Activated naive CD4-positive, alpha-beta T cell treated with anti-CD3 and anti-CD28 coated beads, Interleukin-2, amount 10 ng/mL, durations not matched to agents 7 days and 5 days (primary cell): Measurements from ENCODE around the gene AOC2.

Source experiments
- CTCF ChIA-PET: fragments of 350-600 bp; sonication (Branson Sonifier 250); formaldehyde crosslinking; loops from one replicate; lab custom pipeline; 2021; ENCODE audit warnings: antibody characterized with exemption; lab: Charles Lee
- DNase-seq: peaks from one replicate; pipeline ENCODE4 v3.0.0-alpha.2; 2020
- H3K27ac Mint-ChIP-seq: one replicate; pipeline ENCODE4 v1.8.0; 2021; ENCODE audit warnings: mild to moderate bottlenecking, moderate library complexity, mixed read lengths
- H3K27me3 Mint-ChIP-seq: one replicate; pipeline ENCODE4 v1.8.0; 2021; ENCODE audit warnings: mild to moderate bottlenecking, mixed read lengths
- H3K36me3 Mint-ChIP-seq: one replicate; pipeline ENCODE4 v1.8.0; 2021; ENCODE audit warnings: mixed read lengths
- H3K4me1 Mint-ChIP-seq: one replicate; pipeline ENCODE4 v1.8.0; 2021; ENCODE audit warnings: mixed read lengths
- H3K4me3 Mint-ChIP-seq: one replicate; pipeline ENCODE4 v1.8.0; 2021; ENCODE audit warnings: mild to moderate bottlenecking, moderate library complexity, mixed read lengths
- H3K9me3 Mint-ChIP-seq: one replicate; pipeline ENCODE4 v1.8.0; 2021; ENCODE audit warnings: mixed read lengths

AOC2 gene

DNA sequence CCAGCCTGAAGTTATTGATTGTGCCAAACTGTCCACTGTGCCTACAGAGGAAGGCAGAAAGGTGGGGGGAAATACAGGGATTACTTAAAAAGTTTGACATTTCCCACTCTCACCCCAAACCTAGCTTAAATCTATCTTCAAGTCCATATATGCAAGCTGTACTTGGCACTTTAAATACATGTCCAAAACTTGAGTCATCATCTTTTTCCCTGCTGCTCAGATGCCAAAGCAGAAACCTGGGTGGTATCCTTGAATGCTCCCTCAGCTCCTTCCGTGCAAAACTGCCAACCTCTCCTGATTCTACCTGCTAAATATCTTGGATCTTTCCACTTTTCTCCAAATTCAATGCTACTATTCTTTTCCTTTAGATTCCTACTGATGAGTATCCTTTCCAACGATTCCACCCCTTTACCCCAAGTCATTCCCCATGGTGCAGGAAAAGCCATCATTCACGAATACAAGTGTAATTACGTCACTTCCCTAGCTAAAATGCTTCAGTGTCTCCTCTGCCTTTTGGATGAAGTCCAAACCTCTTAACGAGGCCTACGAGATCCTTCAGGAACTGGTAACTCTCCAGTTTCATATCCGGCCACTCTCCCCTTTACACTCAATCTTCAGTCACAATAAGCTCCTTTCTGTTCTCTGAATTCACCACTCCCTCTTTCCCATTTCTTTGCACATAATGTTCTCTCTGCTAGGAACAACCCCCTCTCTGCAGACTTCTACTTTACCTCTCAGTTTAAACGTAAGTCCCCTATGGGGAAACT is 29.6 kb upstream of the AOC2 start:
- H3K9me3 Mint-ChIP-seq: no peaks in the 10 kb centered on the region

DNA sequence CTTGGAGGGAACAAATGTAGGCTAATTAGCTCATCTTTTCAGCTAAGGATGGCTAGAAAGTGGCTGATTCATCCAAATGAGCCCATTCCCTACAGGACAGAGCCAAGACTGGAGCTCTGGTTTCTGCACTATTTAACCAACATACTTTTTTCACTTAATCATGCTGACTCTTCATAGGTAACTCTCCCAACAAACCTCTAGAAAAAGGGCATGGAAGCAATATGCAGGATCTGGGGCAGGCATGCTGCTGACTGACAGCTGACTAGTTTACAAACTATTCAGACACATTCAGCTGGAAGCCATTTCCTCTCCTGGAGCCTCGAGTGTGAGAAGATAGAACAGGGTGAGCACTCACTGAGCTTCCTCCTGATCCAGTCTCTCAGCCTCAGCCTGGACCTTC is 26.5 kb upstream of the AOC2 start:
- Mint-ChIP-seq H3K9me3 (no peaks in the 10 kb centered on the region), H3K27me3 (no peaks in the 10 kb centered on the region), H3K36me3 (peaks cover 56% of the 10 kb centered on the region), H3K27ac (no peak overlapping the region), H3K4me3 (no peak overlapping the region), H3K4me1 (peaks cover 23% of the 10 kb centered on the region)
- no peak for DNase-seq
- CTCF ChIA-PET: interaction anchor here (0.5 to 1.7 kb wide), 3 partner anchors 54 to 671 kb away, joined by 3 to 5 read pairs (median 3); partner anchors contain the start of gene RPL27

More for the DNA sequence above, 29.6 kb upstream of the AOC2 start:
- H3K27me3 Mint-ChIP-seq: no peaks in the 10 kb centered on the region
- H3K36me3 Mint-ChIP-seq: peaks cover 56% of the 10 kb centered on the region
- no peak overlapping the region for H3K27ac Mint-ChIP-seq
- DNase-seq: no peak
- H3K4me3 Mint-ChIP-seq: no peak overlapping the region
- CTCF ChIA-PET: interaction anchor here (1.0 kb wide), 1 partner anchor 93 kb away, joined by 3 read pairs; no protein-coding TSS in a partner anchor
- H3K4me1 Mint-ChIP-seq: no peaks in the 10 kb centered on the region

DNA sequence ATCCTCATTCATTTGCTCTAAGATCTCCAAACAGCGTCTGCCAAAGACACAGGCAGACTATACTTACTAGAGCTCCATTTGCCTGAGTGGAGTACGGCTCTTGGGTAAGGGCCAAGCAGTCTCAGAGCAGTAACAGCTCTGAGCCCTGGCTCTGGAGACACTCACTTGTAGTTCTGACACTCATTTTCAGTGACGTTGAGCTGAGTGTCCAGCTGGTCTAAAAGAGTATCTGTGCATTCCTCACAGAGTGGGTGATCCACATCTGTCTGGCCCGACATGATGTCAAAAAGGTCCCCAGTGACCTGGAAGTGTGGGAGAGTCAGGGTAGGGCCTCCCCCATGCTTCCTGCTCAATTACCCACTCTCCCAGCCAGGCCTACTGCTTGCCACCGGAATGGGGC is 26.0 kb upstream of the AOC2 start:
- H3K9me3 Mint-ChIP-seq: no peaks in the 10 kb centered on the region
- H3K27me3 Mint-ChIP-seq: no peaks in the 10 kb centered on the region
- no peak for DNase-seq
- H3K4me1 Mint-ChIP-seq: peaks cover 27% of the 10 kb centered on the region
- CTCF ChIA-PET: interaction anchor here (0.7 to 2.7 kb wide), 3 partner anchors 9 to 180 kb away, joined by 3 to 10 read pairs (median 5); partner anchors contain the start of gene RPL27
- peaks cover 56% of the 10 kb centered on the region for H3K36me3 Mint-ChIP-seq
- no peak overlapping the region for H3K4me3 Mint-ChIP-seq
- no peak overlapping the region for H3K27ac Mint-ChIP-seq

DNA sequence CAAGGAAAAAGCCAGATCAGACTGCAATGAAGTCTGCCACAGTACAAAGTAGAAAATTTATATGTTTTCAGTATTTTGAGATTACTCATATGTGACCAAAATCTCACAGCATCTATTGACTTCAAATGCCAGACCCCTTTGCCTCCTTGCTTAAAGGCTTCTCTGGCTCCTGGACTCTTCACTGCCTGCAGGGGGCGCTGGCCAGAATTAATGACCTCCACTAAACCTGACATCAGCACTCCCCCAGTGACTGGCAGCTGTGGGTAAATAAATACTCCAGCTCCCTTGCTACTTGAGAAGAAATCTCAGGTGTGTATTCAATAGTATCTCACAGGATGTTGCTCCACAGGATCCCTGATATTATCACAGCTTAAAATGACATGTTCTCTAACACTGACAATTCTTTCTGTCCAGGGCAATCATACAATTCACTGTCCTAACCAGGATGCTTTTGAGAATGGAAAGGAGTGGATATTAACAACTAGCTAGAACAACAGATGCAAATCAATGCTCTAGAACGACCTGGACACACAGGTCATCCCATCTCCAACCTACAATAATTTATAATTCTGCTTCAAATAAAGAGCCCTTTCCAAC is 24.3 kb upstream of the AOC2 start:
- H3K4me3 Mint-ChIP-seq: no peak overlapping the region

DNA sequence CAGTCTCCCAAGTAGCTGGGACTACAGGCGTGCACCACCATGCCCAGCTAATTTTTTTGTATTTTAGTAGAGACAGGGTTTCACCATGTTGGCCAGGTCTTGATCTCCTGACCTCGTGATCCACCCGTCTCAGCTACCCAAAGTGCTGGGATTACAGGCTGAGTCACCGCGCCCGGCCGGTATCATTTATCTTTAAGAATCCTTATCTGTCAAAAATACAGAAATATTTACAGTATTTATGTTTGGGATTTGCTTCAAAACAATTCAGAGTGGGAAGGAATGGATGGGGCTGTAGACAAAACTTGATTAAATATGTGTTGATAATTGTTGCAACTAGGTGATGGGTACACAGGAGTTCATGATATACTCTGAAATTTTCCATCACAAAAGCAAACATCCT is 23.2 kb upstream of the AOC2 start:
- CTCF ChIA-PET: interaction anchor here (1.1 to 5.2 kb wide), 5 partner anchors 12 to 117 kb away, joined by 4 to 24 read pairs (median 9); partner anchors contain the start of gene PSME3
- no peak for DNase-seq
- Mint-ChIP-seq H3K4me3 (no peak overlapping the region), H3K4me1 (peaks cover 41% of the 10 kb centered on the region), H3K9me3 (no peaks in the 10 kb centered on the region), H3K27ac (no peak overlapping the region), H3K27me3 (no peaks in the 10 kb centered on the region), H3K36me3 (peaks cover 41% of the 10 kb centered on the region)

More for the DNA sequence above, 24.3 kb upstream of the AOC2 start:
- no peaks in the 10 kb centered on the region for H3K27me3 Mint-ChIP-seq
- H3K27ac Mint-ChIP-seq: no peak overlapping the region
- no peaks in the 10 kb centered on the region for H3K9me3 Mint-ChIP-seq
- peaks cover 39% of the 10 kb centered on the region for H3K4me1 Mint-ChIP-seq
- peak; percentile 80 for DNase-seq
- H3K36me3 Mint-ChIP-seq: peaks cover 50% of the 10 kb centered on the region
- CTCF ChIA-PET: interaction anchor here (0.6 to 2.7 kb wide), 9 partner anchors 11 to 279 kb away, joined by 3 to 10 read pairs (median 3); partner anchors contain the start of genes PSMC3IP, RPL27 and WNK4

DNA sequence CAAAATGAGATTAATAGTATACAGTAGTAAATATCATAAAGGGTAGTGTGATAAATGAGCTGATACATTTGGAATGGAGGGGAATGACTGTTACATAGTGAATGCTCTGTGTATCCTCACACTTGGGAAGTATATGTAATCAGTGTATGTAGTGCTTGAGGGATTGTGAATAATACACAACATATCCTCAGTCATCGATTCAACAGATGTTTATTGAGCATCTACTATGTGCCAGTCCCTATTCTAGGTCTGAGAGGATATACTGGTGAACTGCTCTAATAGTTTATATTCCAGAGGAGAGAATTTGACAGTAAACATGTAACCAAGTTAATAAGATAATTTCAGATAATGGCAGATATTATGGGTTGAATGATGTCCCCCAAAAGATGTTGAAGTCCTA is 16.9 kb upstream of the AOC2 start:
- H3K9me3 Mint-ChIP-seq: no peaks in the 10 kb centered on the region
- DNase-seq: no peak
- CTCF ChIA-PET: no interaction called here
- H3K4me3 Mint-ChIP-seq: no peak overlapping the region
- H3K36me3 Mint-ChIP-seq: peaks cover 5% of the 10 kb centered on the region
- H3K27me3 Mint-ChIP-seq: no peaks in the 10 kb centered on the region
- H3K27ac Mint-ChIP-seq: no peak overlapping the region
- peaks cover 30% of the 10 kb centered on the region for H3K4me1 Mint-ChIP-seq

DNA sequence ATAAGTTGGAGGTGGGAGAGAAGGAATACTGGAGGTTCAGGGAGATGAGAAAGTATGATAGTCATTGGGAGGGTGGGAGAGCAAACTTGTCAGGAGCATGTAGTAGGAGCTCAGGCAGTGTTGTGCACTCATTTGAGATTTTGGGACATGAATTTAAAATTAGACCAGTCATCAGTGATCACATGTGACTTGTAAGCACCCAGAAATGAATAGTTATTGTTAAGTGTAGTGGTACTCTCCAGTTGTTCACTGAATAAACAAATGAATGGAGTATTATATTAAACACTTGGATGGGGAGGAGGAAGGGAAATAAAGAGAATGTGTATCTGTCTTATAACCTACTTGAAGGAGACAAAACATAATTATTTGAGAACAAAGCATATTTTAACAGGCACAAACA is 13.4 kb upstream of the AOC2 start:
- Mint-ChIP-seq H3K27ac (no peak overlapping the region), H3K4me1 (peaks cover 27% of the 10 kb centered on the region), H3K9me3 (no peaks in the 10 kb centered on the region), H3K27me3 (peaks cover 4% of the 10 kb centered on the region), H3K36me3 (peaks cover 8% of the 10 kb centered on the region), H3K4me3 (no peak overlapping the region)
- CTCF ChIA-PET: interaction anchor here (2.4 kb wide), 1 partner anchor 98 kb away, joined by 5 read pairs; no protein-coding TSS in a partner anchor
- DNase-seq: no peak

DNA sequence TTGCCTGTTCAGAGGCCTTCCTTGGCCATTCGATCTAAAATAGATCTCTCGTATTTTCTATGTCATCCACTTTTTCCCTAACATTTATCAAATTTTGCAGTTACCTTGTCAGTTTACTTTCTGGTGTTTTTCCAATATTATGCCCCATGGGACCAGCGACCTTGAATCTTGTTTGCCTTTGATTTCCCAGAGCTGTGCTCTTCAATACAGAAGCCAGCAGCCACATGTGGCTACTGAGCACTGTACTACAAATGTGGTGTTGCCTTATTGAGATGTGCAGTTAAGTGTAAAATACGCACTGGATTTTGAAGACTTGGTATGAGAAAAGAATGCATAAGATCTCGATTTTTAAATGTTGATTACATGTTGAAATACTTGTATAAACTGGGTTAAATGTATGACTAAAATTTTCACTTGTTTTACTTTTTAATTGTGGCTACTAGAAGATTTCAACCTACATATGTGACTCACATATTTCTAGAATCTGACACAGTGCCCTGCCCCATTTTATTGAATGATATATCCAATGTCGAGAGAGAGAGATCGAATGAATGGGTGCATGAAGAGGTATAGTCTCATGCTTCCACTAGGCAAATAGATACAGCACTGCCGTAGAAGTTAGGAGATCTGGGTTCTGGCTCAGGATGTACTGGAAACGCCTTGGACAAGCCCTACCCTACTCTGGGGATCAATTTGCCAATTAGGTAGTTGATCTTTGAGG is 12.0 kb upstream of the AOC2 start:
- no peaks in the 10 kb centered on the region for H3K9me3 Mint-ChIP-seq
- H3K4me3 Mint-ChIP-seq: peak overlapping the region; percentile 91
- H3K27me3 Mint-ChIP-seq: peaks cover 4% of the 10 kb centered on the region
- H3K27ac Mint-ChIP-seq: peak overlapping the region; percentile 98
- no peak for DNase-seq
- H3K36me3 Mint-ChIP-seq: peaks cover 17% of the 10 kb centered on the region
- CTCF ChIA-PET: interaction anchor here (5.6 kb wide), 1 partner anchor 9 kb away, joined by 24 read pairs; the partner anchor contains the start of gene BECN1
- H3K4me1 Mint-ChIP-seq: peaks cover 28% of the 10 kb centered on the region

DNA sequence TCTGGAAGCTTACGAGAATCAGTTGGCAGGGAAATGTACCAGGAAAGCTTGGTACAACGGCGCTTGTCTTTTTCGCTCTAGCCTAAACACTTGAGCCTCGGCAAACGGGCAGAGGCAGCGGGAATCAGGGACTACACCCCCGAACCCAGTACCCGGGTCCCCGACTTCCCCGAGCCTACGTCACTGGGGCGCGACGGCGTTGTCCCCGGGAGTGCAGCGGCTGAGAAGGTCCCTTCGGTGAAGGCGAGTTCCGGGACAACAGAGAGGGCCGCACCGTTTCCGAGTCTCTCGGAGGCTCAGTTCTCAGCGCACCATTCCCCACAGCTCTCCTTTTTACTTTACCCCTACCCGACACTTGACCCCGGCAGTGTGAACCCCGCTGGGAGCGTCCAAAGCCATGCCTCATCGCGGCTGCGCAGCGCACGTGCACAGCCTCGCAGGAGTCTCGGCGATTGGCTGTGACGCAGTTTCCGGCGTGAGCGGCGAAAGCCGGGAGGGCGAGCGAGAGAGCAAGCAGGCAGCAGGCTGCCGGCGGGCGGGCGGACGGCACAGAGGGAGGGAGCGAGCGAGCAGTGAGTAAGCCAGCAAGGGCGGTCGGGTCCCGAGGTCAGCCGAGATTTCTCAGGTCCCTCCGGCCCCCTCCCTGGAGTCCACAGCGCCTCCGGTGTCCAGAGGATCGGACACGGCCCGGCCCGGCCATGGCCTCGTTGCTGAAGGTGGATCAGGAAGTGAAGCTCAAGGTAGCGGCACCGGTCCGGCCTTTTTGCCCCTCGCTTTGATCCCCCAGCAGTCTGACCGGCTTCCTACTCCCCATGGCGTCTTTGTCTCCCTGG is 11.2 kb upstream of the AOC2 start, which contains the start of gene PSME3:
Gene PSME3 (plus strand): TSS at position 464 of the 833 bp plus-strand sequence. CDS start 235 bp downstream, at position 699.
- DNase-seq: peak; percentile 94
- Mint-ChIP-seq H3K4me3 (peak within 1 kb of the TSS; percentile 91), H3K4me1 (peaks cover 28% of the 10 kb centered on the region), H3K27me3 (peaks cover 4% of the 10 kb centered on the region), H3K27ac (peak within 1 kb of the TSS; percentile 98), H3K36me3 (peaks cover 23% of the 10 kb centered on the region), H3K9me3 (no peaks in the 10 kb centered on the region)
- CTCF ChIA-PET: interaction anchor here (0.6 to 5.6 kb wide), 5 partner anchors 10 to 1285 kb away, joined by 3 to 24 read pairs (median 3); partner anchors contain the start of genes BECN1, PSMC3IP and RPL27

DNA sequence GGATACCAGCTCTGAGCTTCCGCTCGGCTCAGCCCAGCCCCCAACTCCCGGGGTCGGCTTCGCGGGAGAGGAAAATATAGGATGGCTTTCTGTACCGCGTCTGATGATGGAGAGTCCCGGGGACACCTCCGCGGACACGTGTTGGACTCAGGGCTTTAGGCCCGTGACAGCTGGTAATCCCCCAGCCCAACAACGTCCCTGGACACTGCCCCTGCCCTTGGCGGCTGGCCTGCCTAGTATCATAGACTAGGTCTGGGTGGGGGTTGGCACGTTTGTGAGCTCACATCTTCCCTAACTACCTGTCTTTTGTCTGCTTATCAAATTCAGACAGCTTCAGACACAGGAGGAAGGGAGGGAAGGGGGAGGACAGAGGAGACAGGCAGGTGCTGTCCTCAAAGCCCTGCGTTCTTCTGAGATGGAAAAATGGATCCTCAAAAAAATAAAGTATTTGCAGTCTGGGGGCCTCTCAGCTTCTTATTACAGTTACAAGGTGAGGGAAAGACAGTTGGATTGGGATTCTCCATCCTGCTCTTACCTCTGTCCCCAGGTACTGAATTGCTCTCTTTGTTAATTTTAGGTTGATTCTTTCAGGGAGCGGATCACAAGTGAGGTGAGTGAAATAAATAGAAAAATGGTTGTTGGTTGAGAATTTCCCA is 10.5 kb upstream of the AOC2 start:
- H3K27me3 Mint-ChIP-seq: peaks cover 4% of the 10 kb centered on the region
- H3K4me1 Mint-ChIP-seq: peaks cover 28% of the 10 kb centered on the region
- DNase-seq: no peak
- peaks cover 29% of the 10 kb centered on the region for H3K36me3 Mint-ChIP-seq
- peak overlapping the region; percentile 91 for H3K4me3 Mint-ChIP-seq
- peak overlapping the region; percentile 98 for H3K27ac Mint-ChIP-seq
- no peaks in the 10 kb centered on the region for H3K9me3 Mint-ChIP-seq
- CTCF ChIA-PET: interaction anchor here (0.6 to 5.6 kb wide), 7 partner anchors 10 to 1285 kb away, joined by 3 to 24 read pairs (median 3); partner anchors contain the start of genes BECN1, PSMC3IP and RPL27

DNA sequence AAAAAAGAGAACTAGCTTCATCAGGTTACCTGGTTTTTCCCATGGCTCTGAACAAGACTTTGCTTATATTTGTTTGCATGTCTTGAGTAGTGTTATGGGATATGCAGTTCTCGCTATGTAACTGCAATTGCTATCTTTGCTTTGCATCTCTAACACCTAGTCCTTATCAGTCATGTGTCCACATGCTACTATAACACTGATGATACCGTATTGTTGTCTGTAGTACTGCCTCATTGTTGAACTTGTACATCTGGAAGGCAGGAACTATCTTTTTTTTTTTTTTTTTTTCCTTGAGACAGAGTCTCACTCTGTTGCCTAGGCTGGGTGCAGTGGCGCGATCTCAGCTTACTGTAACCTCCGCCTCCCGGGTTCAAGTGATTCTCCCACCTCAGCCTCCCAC is 8.6 kb upstream of the AOC2 start:
- Mint-ChIP-seq H3K4me3 (no peak overlapping the region), H3K9me3 (no peaks in the 10 kb centered on the region), H3K36me3 (peaks cover 42% of the 10 kb centered on the region), H3K4me1 (peaks cover 28% of the 10 kb centered on the region), H3K27me3 (peaks cover 4% of the 10 kb centered on the region), H3K27ac (no peak overlapping the region)
- CTCF ChIA-PET: interaction anchor here (0.7 to 5.6 kb wide), 3 partner anchors 12 to 1356 kb away, joined by 3 to 24 read pairs (median 3); partner anchors contain the start of gene BECN1
- DNase-seq: no peak

DNA sequence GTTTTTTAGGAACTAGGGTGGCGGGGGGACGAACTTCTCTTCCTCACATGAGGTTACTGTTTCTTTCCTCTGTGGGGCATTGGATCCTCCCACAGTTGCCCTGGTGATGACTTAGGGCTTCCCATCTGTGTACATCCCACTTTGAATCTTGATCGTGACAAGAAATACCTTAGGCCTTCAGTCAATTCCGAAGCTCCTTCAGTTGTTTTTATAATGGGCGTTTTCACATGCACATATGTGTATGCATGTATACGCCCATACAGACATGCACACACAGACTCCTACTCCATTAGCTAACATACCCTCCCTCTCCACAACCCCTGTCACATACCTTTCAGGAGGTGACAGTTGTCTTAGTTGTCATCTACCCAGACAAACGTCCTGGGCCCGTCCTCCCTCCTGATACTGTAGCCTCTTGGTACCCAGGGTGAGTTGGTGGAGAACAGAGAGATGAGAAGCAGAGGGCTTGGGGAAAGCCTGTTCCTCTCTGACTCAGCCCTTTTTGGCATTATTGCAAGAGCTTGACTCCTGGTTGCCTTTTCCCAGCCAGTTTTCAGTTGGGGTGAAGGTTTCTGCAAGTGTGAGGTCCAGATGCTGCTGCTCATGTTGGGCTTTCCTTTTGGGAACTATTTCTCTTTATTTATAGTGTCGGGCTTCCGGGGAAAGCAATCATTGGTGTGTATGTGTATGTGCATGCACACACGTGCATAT is 2.2 kb upstream of the AOC2 start:
- CTCF ChIA-PET: interaction anchor here (0.7 to 1.3 kb wide), 4 partner anchors 88 to 327 kb away, joined by 3 to 5 read pairs (median 3); no protein-coding TSS in a partner anchor
- Mint-ChIP-seq H3K27ac (no peak overlapping the region), H3K36me3 (peaks cover 62% of the 10 kb centered on the region), H3K27me3 (no peaks in the 10 kb centered on the region), H3K4me3 (no peak overlapping the region), H3K9me3 (no peaks in the 10 kb centered on the region), H3K4me1 (peaks cover 2% of the 10 kb centered on the region)
- DNase-seq: no peak
